HepG2 (cell line): Measurements from ENCODE around the gene PRR22. TPM values are rescaled to one million over a fixed set of nuclear protein-coding genes. Genes with fewer than 3 reads are reported as not detected.

Source experiments
- ATF2 ChIP-seq: sonication (generic); formaldehyde crosslinking; IDR thresholded peaks from 2 replicates; pipeline ENCODE4 v1.4.0; 2020; ENCODE audit warnings: missing genetic modification reagents
- DR1 ChIP-seq: sonication (generic); formaldehyde crosslinking; IDR thresholded peaks from 2 replicates; pipeline ENCODE4 v1.8.0; 2021; ENCODE audit warnings: mild to moderate bottlenecking, missing genetic modification reagents, inconsistent platforms
- FOXO4 ChIP-seq: sonication (generic); formaldehyde crosslinking; conservative IDR thresholded peaks from 2 replicates; pipeline ENCODE4 v1.8.1; 2023; ENCODE audit warnings: missing genetic modification reagents
- FUBP1 ChIP-seq: sonication (generic); formaldehyde crosslinking; IDR thresholded peaks from 2 replicates; pipeline ENCODE4 v1.5.1; 2020; ENCODE audit warnings: missing genetic modification reagents, mild to moderate bottlenecking, borderline replicate concordance
- HDAC2 ChIP-seq: sonication (generic); formaldehyde crosslinking; IDR thresholded peaks from 2 replicates; pipeline ENCODE4 v1.4.0; 2020; ENCODE audit warnings: missing genetic modification reagents
- HOXA3 ChIP-seq: sonication (generic); formaldehyde crosslinking; IDR thresholded peaks from 2 replicates; pipeline ENCODE4 v1.5.0; 2020; ENCODE audit warnings: missing genetic modification reagents
- IKZF1 ChIP-seq: fragments of 450-650 bp; IDR thresholded peaks from 2 replicates; pipeline ENCODE4 v1.7.1; 2016
- IRF2 ChIP-seq: IDR thresholded peaks from 2 replicates; pipeline ENCODE4 v1.6.1; 2018; ENCODE audit warnings: missing genetic modification reagents, missing compliant biosample characterization
- KLF13 ChIP-seq: sonication (generic); formaldehyde crosslinking; IDR thresholded peaks from 2 replicates; pipeline ENCODE4 v1.4.0; 2020; ENCODE audit warnings: mild to moderate bottlenecking, missing genetic modification reagents
- PITX1 ChIP-seq: sonication (generic); formaldehyde crosslinking; IDR thresholded peaks from 2 replicates; pipeline ENCODE4 v1.5.1; 2020; ENCODE audit warnings: mild to moderate bottlenecking, missing genetic modification reagents
- RAD51 ChIP-seq: fragments of 450-650 bp; IDR thresholded peaks from 2 replicates; pipeline ENCODE4 v1.6.1; 2016; ENCODE audit warnings: borderline replicate concordance
- REL ChIP-seq: sonication (generic); formaldehyde crosslinking; conservative IDR thresholded peaks from 2 replicates; pipeline ENCODE4 v1.8.0; 2022; ENCODE audit warnings: mild to moderate bottlenecking, missing genetic modification reagents, moderate library complexity
- SCMH1 ChIP-seq: sonication (generic); formaldehyde crosslinking; IDR thresholded peaks from 2 replicates; pipeline ENCODE4 v1.9.0; 2021; ENCODE audit warnings: missing genetic modification reagents, mild to moderate bottlenecking, borderline replicate concordance
- SOX5 ChIP-seq: IDR thresholded peaks from 2 replicates; pipeline ENCODE4 v1.6.1; 2016; ENCODE audit warnings: borderline replicate concordance
- TFE3 ChIP-seq: IDR thresholded peaks from 2 replicates; pipeline ENCODE4 v1.6.1; 2016
- ZBTB46 ChIP-seq: sonication (generic); formaldehyde crosslinking; IDR thresholded peaks from 2 replicates; pipeline ENCODE4 v1.4.0; 2020; ENCODE audit warnings: mild to moderate bottlenecking, missing genetic modification reagents, borderline replicate concordance
- ZBTB7A ChIP-seq: sonication (generic); formaldehyde crosslinking; IDR thresholded peaks from 2 replicates; pipeline ENCODE4 v1.8.0; 2022; ENCODE audit warnings: mild to moderate bottlenecking, missing genetic modification reagents
- ZFY ChIP-seq: sonication (generic); formaldehyde crosslinking; IDR thresholded peaks from 2 replicates; pipeline ENCODE4 v1.4.0; 2020; ENCODE audit warnings: missing genetic modification reagents
- ZNF446 ChIP-seq: sonication (generic); formaldehyde crosslinking; IDR thresholded peaks from 2 replicates; pipeline ENCODE4 v1.5.0; 2020; ENCODE audit warnings: mild to moderate bottlenecking, missing genetic modification reagents
- ZNF513 ChIP-seq: sonication (generic); formaldehyde crosslinking; conservative IDR thresholded peaks from 2 replicates; pipeline ENCODE4 v1.5.0; 2020; ENCODE audit warnings: missing genetic modification reagents
- polyA plus RNA-seq, 8 experiments: library from polyadenylated mRNA; depleted of rRNA in 3 of 8; stranded (reverse) in 7 of 8; unstranded in 1 of 8; fragments of >200 nt; fragmentation: Illumina TruSeq in 4 of 8; extraction: Trizol in 4 of 8; gene quantifications; 2 replicates each; pipeline versions ENCODE4 v1.2.1 to v1.2.3, GENCODE V29; 2011 to 2016; ENCODE audit warnings: low read depth in 4 of 8, missing spikeins in 1 of 8, mixed read lengths in 1 of 8; ENCODE audit not compliant: insufficient read depth in 1 of 8
- total RNA-seq, 5 experiments: library from RNA; depleted of rRNA; stranded (reverse); fragments of >200 nt; fragmentation: Illumina TruSeq; extraction: Trizol; gene quantifications; 2 replicates each; pipeline ENCODE4 v1.2.3, GENCODE V29; 2016; ENCODE audit warnings: low read depth in 1 of 5

PRR22 gene
- total and polyA plus RNA-seq, 2 of the 13 experiments (the other 11 are each of a cell fraction or from before 2014, with no cell fraction given), result 0.84 to 2.3 TPM

GRCh38 chr19:5826531-5827341 lies 42.2 kb upstream of the PRR22 start (continued):
- no peak for TF ChIP-seq FUBP1 (CRISPR knock-in tag)
- TF ChIP-seq HDAC2, result peak; percentile 85
- 0 out of 2 replicates have a peak, but pooled peaks have one; percentile 51 for TF ChIP-seq PITX1 (CRISPR knock-in tag)
- no peak for TF ChIP-seq ZBTB46
- no peak for TF ChIP-seq ZNF513
- no peak for TF ChIP-seq SCMH1 (CRISPR knock-in tag)
- TF ChIP-seq ZFY (CRISPR knock-in tag), result no peak
- no peak for TF ChIP-seq DR1 (CRISPR knock-in tag)
- TF ChIP-seq SOX5 (CRISPR knock-in tag), result peak; percentile 61; the same call in 1 of the 2 replicates
- TF ChIP-seq ZNF446, result no peak
- TF ChIP-seq TFE3 (CRISPR knock-in tag), result peak; percentile 84
- 0 out of 2 replicates have a peak, but pooled peaks have one; percentile 81 for TF ChIP-seq FOXO4 (CRISPR knock-in tag)
- TF ChIP-seq IRF2 (CRISPR knock-in tag), result peak; percentile 51; the same call in 1 of the 2 replicates
- TF ChIP-seq REL (CRISPR knock-in tag), result 0 out of 2 replicates have a peak, but pooled peaks have one; percentile 49
- TF ChIP-seq IKZF1, result no peak
- TF ChIP-seq HOXA3 (CRISPR knock-in tag), result peak; percentile 77
- TF ChIP-seq KLF13 (CRISPR knock-in tag), result no peak
- peak; percentile 74 for TF ChIP-seq ZBTB7A (CRISPR knock-in tag)
- TF ChIP-seq RAD51, result no peak
- peak; percentile 62; the same call in 1 of the 2 replicates for TF ChIP-seq ATF2 (CRISPR knock-in tag)
